ENCODE data around the gene RANBP17.
"Not testable (repeated sequence)": the region's sequence is repeated elsewhere in the genome, so short reads cannot be mapped to it uniquely, and the experiment has no call there.

The RANBP17 gene

DNA sequence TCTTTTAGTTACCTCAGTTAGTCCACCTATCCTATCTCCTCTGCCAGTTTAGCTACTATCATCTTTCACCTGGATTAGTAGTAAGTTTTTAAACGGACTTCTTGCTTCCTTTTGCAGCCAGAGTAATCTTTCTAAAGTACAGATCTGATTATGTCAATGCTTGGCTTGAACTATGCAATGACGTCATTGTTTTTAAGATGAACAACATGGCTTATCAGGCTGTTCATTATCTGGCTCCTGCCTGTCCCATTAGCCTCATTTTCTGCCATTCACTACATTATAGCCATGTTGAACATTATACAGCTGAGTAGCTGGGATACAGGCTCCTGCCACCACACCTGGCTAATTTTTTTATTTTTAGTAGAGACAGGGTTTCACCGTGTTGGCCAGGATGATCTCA lies 98.7 kb downstream of the RANBP17 start:
- DNase-seq: no peak

DNA sequence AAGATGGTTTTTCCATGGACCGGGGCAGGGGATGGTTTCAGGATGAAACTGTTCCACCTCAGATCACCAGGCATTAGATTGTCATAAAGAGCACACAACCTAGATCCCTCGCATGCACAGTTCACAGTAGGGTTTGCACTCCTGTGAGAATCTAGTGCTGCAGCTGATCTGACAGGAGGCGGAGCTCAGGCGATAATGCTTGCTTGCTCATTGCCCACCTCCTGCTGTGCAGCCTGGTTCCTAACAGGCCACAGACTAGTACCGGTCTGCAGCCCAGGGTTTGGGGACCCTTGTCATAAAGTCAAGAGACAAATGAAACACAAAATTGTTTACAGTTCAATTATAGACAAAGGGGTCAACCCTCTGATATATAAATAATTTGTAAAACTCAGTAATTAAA lies 101.7 kb downstream of the RANBP17 start:
- no peak for DNase-seq

DNA sequence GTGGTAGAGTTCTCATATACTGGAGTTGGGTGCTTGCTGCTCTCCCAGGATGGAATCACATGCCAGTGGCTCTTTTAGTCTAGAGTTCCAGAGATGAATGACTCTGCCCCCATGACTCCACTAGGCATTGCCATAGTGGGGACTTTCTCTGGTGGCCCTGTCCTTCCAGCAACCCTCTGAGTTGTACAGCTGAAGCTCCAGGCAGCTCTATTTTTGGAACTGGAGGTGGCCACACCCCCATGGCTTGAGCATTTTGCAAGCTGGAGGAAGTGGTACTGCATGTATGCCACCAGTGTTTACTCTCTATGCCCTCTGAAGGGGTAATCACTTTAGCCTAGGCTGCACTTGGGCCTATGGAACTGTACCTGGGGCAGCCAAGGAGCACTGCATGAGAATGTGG lies 112.6 kb downstream of the RANBP17 start:
- no peak for DNase-seq

DNA sequence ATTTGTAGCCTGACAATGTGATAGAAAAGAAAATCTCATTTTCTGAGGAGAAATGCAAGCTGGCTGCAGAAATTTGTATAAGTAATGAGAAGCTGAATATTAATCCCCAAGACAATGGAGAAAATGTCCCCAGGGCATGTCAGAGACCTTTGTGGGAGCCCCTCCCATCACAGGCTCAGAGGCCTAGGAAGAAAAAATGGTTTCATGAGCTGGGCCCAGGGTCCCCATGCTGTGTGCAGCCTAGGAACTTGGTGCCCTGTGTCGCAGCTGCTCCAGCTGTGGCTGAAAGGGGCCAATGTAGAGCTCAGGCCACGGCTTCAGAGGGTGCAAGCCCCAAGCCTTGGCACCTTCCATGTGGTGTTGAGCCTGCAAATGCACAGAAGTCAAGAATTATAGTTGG lies 118.4 kb downstream of the RANBP17 start:
- not testable (repeated sequence) for DNase-seq

DNA sequence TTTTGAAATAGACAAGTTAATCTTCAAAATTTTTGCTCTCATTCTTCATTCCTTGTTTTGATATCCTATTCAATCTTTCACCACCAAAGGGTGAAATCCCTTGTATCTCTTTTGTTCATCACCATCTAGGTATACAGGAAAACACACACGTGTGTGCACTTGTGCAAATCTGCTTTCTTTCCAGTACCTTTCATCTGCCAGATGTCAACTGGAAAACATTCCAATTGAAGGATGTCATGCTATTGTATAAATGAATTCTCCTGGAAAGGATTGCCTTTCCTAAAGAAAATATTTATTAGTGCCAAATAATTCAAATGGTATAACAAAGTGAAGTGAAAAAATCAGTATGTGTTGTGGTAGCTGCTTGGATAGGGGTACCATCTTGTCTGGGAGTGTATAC lies 123.7 kb downstream of the RANBP17 start:
- no peak for DNase-seq

DNA sequence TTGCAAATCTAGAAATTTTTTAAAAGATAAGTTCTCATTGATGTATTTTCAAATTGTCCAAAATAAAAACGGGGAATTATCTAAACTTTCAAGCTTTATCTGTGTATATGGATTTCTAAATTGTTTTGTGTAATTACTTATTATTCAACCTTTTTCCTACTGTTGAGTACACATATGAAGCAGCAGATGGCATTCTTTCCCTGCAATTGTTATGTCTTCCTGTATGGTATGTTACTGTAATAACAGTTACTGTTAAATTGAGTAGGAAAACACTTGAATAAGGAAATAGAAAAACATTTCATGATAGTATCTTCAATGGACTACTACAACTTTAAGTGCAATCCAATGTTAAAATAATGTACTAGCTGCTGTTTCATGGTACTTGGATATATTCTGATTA lies 124.8 kb downstream of the RANBP17 start:
- DNase-seq: no peak

DNA sequence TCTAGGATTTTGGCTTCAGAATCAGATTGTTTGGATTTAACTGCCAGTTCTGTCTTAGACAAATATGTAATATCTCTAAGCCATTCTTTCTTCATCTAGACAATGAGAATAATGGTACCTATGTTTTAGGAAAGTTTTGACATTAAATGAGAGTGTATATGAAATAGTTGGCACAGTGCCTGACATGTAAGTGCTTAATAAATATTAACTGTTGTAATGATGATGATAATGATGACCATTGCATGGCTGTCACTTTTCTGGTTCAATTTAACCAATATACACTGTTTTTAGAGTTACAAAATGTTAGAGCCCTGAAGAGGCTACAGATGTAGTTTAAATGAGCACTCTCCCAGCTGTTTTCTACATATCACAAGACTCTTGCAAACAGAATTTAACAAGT lies 131.7 kb downstream of the RANBP17 start:
- no peak for DNase-seq

DNA sequence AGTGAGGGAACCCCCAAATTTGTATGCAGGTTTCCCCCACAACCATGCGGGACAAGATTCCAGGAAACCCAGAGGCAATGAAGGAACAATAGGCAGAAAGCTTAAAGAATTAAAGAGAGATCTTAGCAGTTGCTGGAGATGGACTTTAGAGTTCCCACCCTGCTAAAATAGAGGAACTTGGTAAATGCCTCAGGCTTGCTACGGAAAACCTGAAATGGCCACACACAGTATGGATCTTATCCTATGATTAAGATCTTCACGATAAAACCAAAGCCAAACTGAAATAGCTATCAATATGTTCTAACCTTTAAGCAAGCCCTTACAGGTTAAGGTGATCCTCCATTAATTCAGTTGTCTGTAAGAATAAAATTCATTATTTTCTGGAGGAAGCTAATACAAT lies 148.3 kb downstream of the RANBP17 start:
- DNase-seq: no peak

DNA sequence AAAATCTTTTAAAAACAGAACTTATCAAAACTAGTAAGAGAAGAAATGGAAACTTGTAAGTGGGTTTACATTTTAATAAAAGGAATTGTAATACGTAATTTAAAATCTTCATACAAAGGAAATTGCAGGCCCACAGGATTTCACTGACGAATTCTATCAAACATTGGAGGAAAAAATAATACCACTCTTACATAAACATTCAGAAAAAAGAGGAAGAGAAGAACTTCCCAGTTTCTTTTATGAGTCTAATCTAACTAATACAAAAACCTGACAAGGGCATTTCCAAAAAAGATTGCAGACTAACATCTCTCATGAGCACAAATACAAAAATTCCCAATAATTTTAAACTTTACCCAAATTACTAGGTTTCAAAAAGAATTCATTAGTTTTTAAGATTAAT lies 149.0 kb downstream of the RANBP17 start:
- DNase-seq: no peak

DNA sequence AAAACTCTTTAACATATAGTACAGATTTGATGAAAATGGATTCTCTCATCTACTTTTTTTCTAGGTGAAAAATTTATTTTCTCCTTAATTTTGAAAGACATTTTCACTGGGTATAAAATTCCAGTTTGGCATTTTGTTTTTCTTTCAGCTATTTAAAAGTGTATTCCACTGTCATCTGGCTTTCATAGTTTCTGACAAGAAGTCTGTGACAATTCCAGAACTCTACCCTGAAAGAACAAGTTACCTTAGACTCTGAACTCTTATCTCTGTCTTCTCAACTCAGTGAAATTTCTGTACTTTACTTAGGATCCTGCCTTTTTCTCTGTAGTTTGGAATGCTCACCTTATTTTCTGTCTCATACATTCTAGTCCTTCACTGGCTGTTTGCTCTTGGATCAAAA lies 161.7 kb downstream of the RANBP17 start:
- no peak for DNase-seq

DNA sequence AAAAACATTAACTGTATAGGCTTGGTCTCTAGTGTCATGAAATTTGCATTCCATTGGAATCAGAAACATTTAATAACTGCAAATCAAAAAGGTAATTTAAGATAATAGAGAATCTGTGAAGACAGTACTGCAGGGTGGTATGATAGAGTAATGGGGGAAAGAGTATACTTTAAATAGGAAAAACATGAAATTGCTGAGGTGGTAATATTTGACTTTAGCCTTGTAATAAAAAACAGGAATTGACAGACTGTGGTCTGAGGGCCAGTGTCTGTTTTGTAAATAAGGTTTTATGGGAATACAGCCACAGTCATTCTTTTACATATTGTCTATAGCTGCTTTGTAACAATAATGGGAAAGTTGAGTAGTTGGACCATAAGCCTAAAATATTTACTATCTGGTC lies 162.3 kb downstream of the RANBP17 start:
- DNase-seq: no peak

DNA sequence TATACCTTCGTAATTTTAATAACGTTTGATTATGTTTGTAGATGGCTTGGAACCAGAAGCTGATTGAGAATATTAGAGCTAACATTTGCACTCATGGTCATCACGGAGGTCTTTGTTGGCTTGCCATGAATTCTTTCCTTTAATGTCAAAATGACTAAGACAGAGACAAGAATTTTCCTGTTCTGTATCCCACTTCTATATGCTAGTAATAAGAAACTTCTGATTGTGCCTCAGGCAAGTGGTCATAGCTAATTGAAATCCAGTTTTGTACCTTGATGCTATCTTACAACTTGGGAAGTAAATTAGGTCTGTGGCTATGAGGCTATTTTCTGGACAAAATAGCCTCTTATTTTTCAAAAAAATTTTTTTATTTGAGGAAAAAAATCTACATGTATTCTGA lies 167.6 kb downstream of the RANBP17 start:
- no peak for DNase-seq

DNA sequence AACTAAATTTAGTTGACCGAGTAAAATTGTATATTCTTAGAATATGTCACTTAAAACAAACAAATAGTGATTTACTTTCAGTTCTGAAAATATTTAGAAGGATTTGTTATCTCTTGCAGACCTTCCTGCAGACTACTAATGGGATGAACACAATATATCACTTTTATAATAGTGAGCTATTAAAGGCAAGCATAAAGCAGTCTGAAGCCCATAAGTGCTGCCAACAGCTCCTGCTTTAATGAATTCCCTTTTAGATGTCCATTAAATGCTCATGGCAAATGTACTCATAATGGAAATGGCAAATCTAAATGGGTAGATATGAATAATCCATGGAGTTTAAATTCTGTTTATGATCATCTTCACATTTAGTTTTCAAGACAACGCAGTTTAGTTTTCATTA lies 170.2 kb downstream of the RANBP17 start:
- no peak for DNase-seq

DNA sequence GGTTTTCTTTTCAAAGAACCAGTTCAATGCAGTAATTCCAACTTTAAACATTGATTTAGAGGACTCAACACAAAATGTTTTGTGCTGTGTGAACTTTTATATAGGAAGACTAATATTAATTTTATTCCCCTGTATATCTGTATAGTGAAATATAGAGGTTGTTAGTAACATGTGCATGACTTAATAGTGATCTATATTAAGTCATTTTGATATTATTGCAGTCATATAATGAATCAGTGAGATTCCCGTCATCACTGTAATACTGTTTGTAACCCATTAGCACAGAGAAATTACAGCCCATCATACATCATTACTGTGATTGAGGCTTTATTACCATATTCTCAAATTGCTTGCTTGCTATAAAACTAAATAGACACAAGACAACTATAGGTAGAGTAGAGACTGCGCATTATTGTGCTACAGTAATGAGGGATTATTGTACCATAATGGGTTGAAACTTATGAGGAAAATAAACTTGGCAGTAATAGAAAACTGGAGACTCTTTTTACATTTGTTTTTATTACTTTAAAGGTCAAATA lies 170.7 kb downstream of the RANBP17 start:
- no peak for DNase-seq

DNA sequence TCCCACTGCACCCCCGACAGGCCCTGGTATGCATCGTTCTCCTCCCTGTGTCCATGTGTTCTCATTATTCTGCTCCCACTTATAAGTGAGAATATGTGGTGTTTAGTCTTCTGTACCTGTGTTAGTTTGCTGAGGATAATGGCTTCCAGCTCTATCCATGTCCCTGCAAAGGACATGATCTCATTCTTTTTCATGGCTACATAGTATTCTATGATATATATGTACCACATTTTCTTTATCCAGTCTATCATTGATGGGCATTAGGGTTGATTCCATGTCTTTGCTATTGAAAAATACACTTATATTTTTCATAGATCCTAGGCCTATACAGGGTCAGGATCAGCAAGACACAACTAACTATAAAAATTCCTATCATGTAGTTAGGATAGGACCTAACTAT lies 180.1 kb downstream of the RANBP17 start:
- DNase-seq: not testable (repeated sequence)

DNA sequence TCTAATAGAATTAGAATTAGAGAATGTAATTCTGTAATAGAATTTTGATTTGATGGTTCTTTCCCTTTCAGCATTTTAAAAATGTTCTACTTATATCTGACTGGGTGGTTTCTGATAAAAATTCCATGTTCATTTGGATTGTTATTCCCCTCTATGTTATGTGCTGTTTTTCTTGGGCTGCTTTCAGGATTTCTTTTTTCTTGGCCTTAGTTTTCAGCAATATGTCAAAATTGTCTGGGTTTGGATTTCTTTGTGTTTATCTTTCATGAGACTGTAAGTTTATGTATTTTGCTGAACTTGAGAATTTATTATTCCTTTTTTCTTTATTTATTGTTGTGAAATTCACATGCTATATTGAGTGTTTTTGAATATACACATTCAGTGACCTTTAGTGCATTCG lies 189.1 kb downstream of the RANBP17 start:
- DNase-seq: no peak

DNA sequence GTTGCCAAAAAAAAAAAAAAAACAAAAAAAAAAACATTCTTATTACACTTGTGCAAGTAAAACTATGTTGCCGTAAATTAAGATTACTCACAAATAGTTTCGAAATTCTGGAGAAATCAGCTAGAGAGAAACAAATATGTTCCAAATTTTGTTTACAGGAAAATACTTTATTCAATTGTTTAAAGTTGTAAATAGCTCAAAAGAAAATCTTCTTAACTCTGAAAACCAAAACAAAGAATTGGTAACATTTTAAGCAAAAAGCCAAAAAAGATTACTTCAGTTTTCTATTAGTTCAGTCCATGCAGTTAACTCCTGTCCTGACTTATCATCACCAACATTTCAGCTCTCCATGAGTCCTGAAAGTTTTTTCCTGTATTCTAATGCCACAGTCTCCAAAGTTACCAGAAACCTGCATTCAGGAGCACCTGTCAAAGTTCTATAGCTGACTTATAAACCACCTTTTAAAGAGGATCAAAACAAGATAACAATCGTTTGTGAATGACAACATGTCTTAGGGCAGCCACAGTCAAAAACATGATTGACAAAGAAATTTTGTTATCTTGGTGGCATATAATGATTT lies 194.1 kb downstream of the RANBP17 start:
- DNase-seq: no peak

DNA sequence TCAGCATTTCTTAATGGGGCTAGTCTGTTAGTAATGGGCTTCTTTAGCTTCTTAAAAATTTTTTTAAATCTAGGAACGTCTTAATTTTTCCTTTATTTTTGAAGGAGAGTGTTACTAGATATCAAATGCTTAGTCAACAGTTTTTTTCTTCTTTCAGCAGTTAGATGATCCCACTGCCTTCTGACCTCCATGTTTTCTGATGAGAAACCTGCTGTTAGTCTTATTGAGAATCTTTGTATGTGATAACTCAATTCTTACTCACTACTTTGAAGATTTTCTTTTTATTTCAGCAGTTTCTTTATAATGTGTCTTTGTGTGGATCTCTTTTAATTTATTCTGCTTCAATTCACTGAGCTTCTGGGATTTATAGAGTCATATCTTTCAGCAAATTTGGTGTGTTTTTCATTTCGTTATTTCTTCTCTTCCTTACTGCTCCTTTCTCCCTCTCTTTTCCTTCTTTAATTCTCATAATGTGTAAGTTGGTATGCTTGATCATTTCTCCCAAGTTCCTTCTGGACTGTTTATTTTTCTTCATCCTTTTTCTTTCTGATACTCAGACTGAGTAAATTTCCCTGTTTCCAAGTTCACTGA lies 205.8 kb downstream of the RANBP17 start:
- DNase-seq: no peak

DNA sequence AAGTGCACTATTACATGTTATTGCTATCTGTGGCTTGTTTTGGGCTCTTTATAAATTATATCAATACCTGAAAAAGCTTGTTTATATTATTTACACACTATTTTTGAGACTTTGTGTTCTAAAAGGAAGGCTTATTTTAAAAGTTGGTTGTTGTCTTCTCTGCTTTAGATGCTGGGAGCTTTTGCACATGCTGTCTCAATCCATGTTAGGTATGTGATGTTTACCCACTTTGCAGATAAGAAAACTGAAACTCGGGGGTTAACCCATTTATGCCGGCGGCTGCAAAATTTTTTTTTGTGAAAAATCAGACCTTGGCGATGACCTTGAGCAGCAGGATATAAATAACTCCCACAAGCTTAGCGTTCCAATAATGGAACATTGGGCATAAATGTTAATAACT lies 212.9 kb downstream of the RANBP17 start:
- no peak for DNase-seq

DNA sequence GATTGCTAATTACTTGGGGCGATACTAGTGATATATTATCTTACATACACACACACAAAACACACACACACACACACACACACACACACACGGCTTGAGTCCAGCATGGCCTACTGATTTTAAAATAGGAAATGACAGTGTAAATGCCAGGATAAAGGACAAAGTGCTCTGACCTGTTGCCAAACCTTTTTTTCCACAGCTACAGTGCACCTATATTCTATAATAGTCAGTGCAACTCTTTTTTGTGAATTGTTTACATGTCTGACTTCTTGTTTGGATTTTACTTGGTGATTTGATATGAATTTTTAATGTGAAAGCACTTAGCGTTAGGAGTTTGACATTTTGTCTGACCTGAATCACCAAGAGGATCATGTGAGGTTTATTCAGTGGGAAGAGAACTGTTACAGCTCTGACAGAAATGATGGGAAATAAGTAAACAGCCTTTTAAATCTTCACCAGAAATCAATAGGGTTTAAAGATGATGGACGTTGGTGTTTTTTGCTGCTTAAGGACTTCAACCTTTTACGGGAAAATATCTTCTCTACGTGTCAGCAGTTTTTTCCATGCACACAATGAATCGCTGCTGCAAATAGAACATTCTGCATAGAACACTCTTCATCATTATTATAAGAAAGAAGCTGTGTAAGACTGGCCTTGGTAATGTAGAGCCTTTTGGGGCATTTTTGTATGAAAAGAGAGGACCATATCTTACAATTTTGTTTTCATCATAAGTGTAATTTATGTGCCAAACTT lies 218.5 kb downstream of the RANBP17 start:
- no peak for DNase-seq

DNA sequence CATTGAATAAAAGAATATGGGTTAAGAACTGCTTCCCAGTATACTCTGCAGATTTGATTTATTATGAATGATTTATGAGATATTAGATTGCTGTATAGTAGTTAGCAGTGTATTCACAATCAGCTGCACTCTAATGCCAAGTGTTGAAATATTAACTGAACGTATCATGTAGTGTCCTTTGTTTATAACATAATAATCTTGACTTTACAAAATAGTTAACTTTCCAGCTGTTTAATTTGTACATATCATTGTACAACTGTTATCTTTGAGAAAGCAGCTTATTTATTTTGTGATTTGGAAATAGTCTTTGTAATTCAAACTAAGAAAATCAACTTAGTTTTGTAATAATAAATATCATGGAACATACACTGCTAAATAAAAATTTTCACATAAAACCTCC lies 219.5 kb downstream of the RANBP17 start:
- DNase-seq: no peak

DNA sequence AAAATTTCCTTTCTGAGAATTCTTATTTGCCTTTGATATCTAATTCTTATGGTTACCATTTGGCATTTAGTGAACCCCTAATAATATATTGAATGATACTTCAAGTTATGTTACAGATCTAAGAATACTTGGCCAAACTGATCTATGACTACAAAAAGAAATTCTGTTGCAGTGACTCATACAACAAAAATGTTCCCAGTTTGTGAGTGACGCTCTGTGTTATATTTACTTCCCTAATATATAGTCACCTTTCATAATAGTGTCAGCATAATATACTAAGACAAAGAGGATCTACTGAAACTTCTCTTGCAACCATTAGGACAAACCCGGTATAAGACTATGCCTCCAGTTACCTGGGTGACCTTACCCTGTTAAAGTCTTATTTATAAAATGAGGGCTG lies 230.4 kb downstream of the RANBP17 start:
- DNase-seq: no peak

DNA sequence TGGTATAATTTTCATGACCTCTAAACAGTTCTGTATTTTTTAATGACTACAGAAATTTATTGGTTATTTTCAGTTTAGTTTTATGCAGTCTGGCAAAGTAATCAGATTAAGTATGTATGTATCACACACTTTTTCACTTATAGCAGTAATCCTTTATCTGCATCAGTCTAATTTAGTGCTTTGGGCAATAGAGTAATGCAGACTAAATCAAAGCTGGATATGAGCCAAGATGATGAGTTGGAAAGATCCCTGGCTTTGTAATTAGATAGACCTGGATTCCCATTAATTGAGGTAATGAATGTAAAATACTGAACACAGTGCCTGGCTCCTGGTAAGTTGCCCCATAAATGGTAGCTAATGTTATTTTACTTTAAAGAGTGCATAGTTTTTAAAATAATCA lies 231.8 kb downstream of the RANBP17 start:
- no peak for DNase-seq

DNA sequence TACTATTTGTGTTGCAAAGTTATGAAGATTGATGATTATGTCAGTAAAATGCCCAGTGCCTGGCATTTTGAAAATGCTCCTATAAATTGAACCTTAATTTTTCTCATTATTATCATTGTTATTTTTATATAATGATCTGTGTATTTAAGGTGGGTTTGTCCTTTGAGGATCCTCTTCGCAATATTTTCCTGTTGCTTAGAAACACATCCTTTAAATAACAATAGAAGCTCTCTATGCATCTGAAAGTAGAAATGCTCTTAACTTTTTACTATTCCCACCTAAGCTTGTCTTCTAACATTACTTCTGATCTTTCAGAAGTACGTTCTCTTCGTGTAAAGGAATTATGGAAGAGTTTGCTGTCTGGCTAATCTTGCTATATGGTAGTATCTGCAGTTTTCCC lies 232.5 kb downstream of the RANBP17 start:
- no peak for DNase-seq
